Loucy (cell line): ENCODE measurements around the gene TMEM161A.

Source experiments
- H2AFZ ChIP-seq: fragments of 200-600 bp; sonication (generic); 2 replicates; pipeline ENCODE4 v1.6.0; 2016; ENCODE audit warnings: antibody characterized with exemption, mild to moderate bottlenecking, low read length, moderate library complexity
- H3F3A ChIP-seq: fragments of 200-600 bp; 2 replicates; pipeline ENCODE4 v1.6.0; 2016; ENCODE audit warnings: antibody characterized with exemption, low read depth, mild to moderate bottlenecking
- H3K27me3 ChIP-seq: fragments of 200-600 bp; sonication (generic); 2 replicates; pipeline ENCODE4 v1.6.1; 2014; ENCODE audit warnings: low read length, mild to moderate bottlenecking; ENCODE audit not compliant: insufficient read depth, poor library complexity, severe bottlenecking
- H3K36me3 ChIP-seq: fragments of 200-600 bp; sonication (generic); 2 replicates; pipeline ENCODE4 v1.6.1; 2016; ENCODE audit warnings: low read length; ENCODE audit not compliant: insufficient read depth
- H3K4me1 ChIP-seq: fragments of 200-600 bp; sonication (generic); 2 replicates; pipeline ENCODE4 v1.5.1; 2014; ENCODE audit warnings: low read length, mild to moderate bottlenecking; ENCODE audit not compliant: insufficient read depth, poor library complexity, severe bottlenecking
- H3K4me2 ChIP-seq: fragments of 200-600 bp; sonication (generic); 2 replicates; pipeline ENCODE4 v1.6.0; 2014; ENCODE audit warnings: antibody characterized with exemption, low read length, low read depth, mild to moderate bottlenecking; ENCODE audit not compliant: poor library complexity, severe bottlenecking
- H3K4me3 ChIP-seq: fragments of 200-600 bp; sonication (generic); 2 replicates; pipeline ENCODE4 v1.5.1; 2014; ENCODE audit warnings: low read length, mild to moderate bottlenecking, mixed read lengths; ENCODE audit not compliant: poor library complexity, severe bottlenecking
- H3K79me2 ChIP-seq: fragments of 200-600 bp; sonication (generic); 2 replicates; pipeline ENCODE4 v1.6.1; 2014; ENCODE audit warnings: low read length; ENCODE audit not compliant: insufficient read depth
- H3K9ac ChIP-seq: fragments of 200-600 bp; sonication (generic); 2 replicates; pipeline ENCODE4 v1.6.0; 2014; ENCODE audit warnings: mild to moderate bottlenecking, low read depth, low read length, moderate library complexity; ENCODE audit not compliant: poor library complexity, severe bottlenecking
- H3K9me2 ChIP-seq: fragments of 200-600 bp; sonication (generic); replicated peaks from 2 replicates; pipeline ENCODE4 v1.6.1; 2016; ENCODE audit warnings: low read depth, low read length, mixed read lengths
- H3K9me3 ChIP-seq: fragments of 200-600 bp; sonication (generic); 2 replicates; pipeline ENCODE4 v1.6.1; 2014; ENCODE audit warnings: mild to moderate bottlenecking, antibody characterized with exemption, low read length, low read depth; ENCODE audit not compliant: insufficient read depth
- H4K20me1 ChIP-seq: fragments of 200-600 bp; sonication (generic); 2 replicates; pipeline ENCODE4 v1.6.0; 2014; ENCODE audit warnings: antibody characterized with exemption, low read length, mild to moderate bottlenecking; ENCODE audit not compliant: insufficient read depth, poor library complexity, severe bottlenecking
- EZH2phosphoT487 ChIP-seq: fragments of 200-600 bp; IDR thresholded peaks from 2 replicates; pipeline ENCODE4 v1.6.1; 2018; ENCODE audit warnings: antibody characterized with exemption, mild to moderate bottlenecking, moderate library complexity, borderline replicate concordance
- TF ChIP-seq, protein P1 (sequence below): fragments of 200-600 bp; sonication (generic); conservative IDR thresholded peaks from 2 replicates; pipeline ENCODE4 v1.5.1; 2014; ENCODE audit warnings: mild to moderate bottlenecking, antibody characterized with exemption, low read length

TMEM161A gene

DNA sequence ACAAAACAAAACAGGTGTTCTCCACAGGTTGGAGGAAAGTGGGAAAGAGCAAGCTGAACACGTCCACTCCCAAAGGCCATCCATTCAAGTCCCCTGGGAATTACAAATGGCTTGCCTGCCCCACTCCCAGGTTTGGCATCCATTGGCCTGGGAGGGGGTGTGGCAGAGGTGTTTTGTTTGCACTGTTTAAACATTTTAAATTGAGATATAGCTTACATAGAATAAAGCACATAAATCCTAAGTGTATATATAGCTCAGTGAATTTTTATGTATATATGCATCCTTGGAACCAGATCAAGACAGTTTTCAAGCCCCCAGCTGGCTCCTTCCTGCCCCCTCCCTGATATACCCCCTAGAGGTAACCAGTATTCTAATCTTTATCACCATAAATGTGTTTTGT, 61.8 kb downstream of the TMEM161A start:
- Histone ChIP-seq H3K9me2 (no peaks in the 10 kb centered on the region), H3K9ac (no peak overlapping the region), H3K9me3 (no peaks in the 10 kb centered on the region), H3K36me3 (no peaks in the 10 kb centered on the region), H3K27me3 (no peaks in the 10 kb centered on the region), H3F3A (no peaks in the 10 kb centered on the region), H4K20me1 (no peaks in the 10 kb centered on the region), H3K4me2 (no peak overlapping the region), H3K4me1 (peaks cover 9% of the 10 kb centered on the region), H2AFZ (no peak overlapping the region), H3K79me2 (peaks cover 13% of the 10 kb centered on the region; the same call in 1 of the 2 replicates), H3K4me3 (no peak overlapping the region)
- no peak for TF ChIP-seq EZH2phosphoT487
- TF ChIP-seq, protein P1, sequence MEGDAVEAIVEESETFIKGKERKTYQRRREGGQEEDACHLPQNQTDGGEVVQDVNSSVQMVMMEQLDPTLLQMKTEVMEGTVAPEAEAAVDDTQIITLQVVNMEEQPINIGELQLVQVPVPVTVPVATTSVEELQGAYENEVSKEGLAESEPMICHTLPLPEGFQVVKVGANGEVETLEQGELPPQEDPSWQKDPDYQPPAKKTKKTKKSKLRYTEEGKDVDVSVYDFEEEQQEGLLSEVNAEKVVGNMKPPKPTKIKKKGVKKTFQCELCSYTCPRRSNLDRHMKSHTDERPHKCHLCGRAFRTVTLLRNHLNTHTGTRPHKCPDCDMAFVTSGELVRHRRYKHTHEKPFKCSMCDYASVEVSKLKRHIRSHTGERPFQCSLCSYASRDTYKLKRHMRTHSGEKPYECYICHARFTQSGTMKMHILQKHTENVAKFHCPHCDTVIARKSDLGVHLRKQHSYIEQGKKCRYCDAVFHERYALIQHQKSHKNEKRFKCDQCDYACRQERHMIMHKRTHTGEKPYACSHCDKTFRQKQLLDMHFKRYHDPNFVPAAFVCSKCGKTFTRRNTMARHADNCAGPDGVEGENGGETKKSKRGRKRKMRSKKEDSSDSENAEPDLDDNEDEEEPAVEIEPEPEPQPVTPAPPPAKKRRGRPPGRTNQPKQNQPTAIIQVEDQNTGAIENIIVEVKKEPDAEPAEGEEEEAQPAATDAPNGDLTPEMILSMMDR: no peak

- no peak overlapping the region for H3K4me2 ChIP-seq
- H3K9ac ChIP-seq: no peak overlapping the region
- H2AFZ ChIP-seq: no peak overlapping the region
- H3K27me3 ChIP-seq: no peaks in the 10 kb centered on the region
- no peaks in the 10 kb centered on the region for H3K9me3 ChIP-seq
- no peak for TF ChIP-seq EZH2phosphoT487
- TF ChIP-seq, protein P1: no peak
- H4K20me1 ChIP-seq: no peaks in the 10 kb centered on the region
- H3K4me3 ChIP-seq: no peak overlapping the region
- H3F3A ChIP-seq: no peaks in the 10 kb centered on the region
- H3K4me1 ChIP-seq: peaks cover 9% of the 10 kb centered on the region
- no peaks in the 10 kb centered on the region for H3K9me2 ChIP-seq
- H3K79me2 ChIP-seq: peaks cover 13% of the 10 kb centered on the region; the same call in 1 of the 2 replicates
- H3K36me3 ChIP-seq: no peaks in the 10 kb centered on the region
Observed at GRCh38 chr19:19075126-19075525, 63.2 kb downstream of the TMEM161A start.

DNA sequence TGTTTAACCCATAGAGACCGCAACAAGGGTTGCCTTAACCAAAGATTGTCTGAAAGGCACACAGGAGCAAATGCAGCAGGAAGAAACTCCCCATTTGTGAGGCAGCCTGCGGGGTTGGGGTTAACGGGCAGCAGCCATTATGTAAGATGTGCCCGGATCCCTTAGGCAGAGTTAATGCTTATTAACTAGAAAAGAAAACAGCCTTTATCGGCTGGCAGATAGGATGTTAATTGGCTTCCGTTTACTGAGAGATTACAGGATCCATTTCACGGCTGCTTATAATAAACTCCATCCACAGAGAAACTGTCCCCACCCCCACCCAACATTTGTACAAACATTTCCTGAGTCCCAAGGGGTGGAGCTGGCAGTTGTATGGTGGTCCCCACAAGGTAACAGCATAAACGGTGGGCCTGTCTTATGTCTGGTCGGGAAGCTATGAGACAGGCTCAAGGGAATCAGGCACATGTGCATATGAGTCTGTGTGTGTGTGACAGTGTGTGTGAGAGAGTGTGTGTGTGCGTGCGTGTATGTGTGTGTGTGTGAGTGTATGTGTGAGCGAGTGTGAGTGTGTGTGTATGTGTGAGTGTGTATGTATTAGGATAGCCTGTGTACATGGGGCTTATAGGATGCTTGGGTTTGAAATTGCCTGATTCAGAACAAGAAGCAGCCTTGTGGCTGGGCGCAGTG, 63.9 kb downstream of the TMEM161A start:
- Histone ChIP-seq H4K20me1 (no peaks in the 10 kb centered on the region), H3K4me3 (peak overlapping the region; percentile 26), H3K36me3 (no peaks in the 10 kb centered on the region), H3K9me3 (no peaks in the 10 kb centered on the region), H2AFZ (no peak overlapping the region), H3K4me1 (peaks cover 11% of the 10 kb centered on the region), H3K79me2 (peaks cover 6% of the 10 kb centered on the region; the same call in 1 of the 2 replicates), H3K4me2 (peak overlapping the region; percentile 56), H3K9ac (peak overlapping the region; percentile 15), H3K27me3 (no peaks in the 10 kb centered on the region), H3F3A (no peaks in the 10 kb centered on the region), H3K9me2 (no peaks in the 10 kb centered on the region)
- no peak for TF ChIP-seq EZH2phosphoT487
- TF ChIP-seq, protein P1: no peak
